ENCODE measurements around the gene ACTG1. TPM values are rescaled to one million over a fixed set of nuclear protein-coding genes. Genes with fewer than 3 reads are reported as not detected.

Gene ACTG1
- total and polyA plus RNA-seq, 9 of the 15 experiments (the other 6 are each of a cell fraction or from before 2014, with no cell fraction given): 224 to 1,775 (median 568) TPM

- TF ChIP-seq E2F6 (IDR thresholded peaks at IDR 0.05; ENCODE audit: borderline replicate concordance in 1 of 2, extremely low read depth in 1 of 2, insufficient read depth in 1 of 2, insufficient read length in 1 of 2, low read depth in 1 of 2, low read length in 1 of 2, poor library complexity in 1 of 2, severe bottlenecking in 1 of 2) (peak in 1 of 2 experiments; percentile 50), ZNF431 (CRISPR knock-in tag; IDR thresholded peaks at IDR 0.05) (no peak), SMC3 (conservative IDR thresholded peaks at IDR 0.05; ENCODE audit: insufficient read depth, low read depth, low read length) (no peak), SP2 (IDR thresholded peaks at IDR 0.05; ENCODE audit: extremely low read depth, low read depth, low read length, poor library complexity, severe bottlenecking) (no peak), ZNF41 (CRISPR knock-in tag; conservative IDR thresholded peaks at IDR 0.05) (no peak), POLR2G (IDR thresholded peaks at IDR 0.05; ENCODE audit: low read depth, low read length) (peak; percentile 88), RBM15 (IDR thresholded peaks at IDR 0.05; ENCODE audit: insufficient read depth, low read length) (no peak), ERF (CRISPR knock-in tag; IDR thresholded peaks at IDR 0.05) (no peak), ZNF143 (CRISPR knock-in tag; IDR thresholded peaks at IDR 0.05) (no peak), TAF1 (IDR thresholded peaks at IDR 0.05; ENCODE audit: control insufficient read depth, extremely low read depth, insufficient read depth, low read length, severe bottlenecking) (peak; percentile 92), RFX5 (IDR thresholded peaks at IDR 0.05; ENCODE audit: low read depth, low read length) (no peak), ZNF696 (CRISPR knock-in tag; conservative IDR thresholded peaks at IDR 0.05) (no peak), ASH1L (IDR thresholded peaks at IDR 0.05; ENCODE audit: borderline replicate concordance, low read depth, partially characterized antibody) (no peak), EGR1 (conservative IDR thresholded peaks at IDR 0.05) (peak; percentile 20; the same call in 1 of the 2 replicates), HDAC6 (IDR thresholded peaks at IDR 0.05; ENCODE audit: low read depth, low read length) (no peak), NCOA4 (IDR thresholded peaks at IDR 0.05; ENCODE audit: partially characterized antibody) (no peak)
- TF ChIP-seq, protein P1, sequence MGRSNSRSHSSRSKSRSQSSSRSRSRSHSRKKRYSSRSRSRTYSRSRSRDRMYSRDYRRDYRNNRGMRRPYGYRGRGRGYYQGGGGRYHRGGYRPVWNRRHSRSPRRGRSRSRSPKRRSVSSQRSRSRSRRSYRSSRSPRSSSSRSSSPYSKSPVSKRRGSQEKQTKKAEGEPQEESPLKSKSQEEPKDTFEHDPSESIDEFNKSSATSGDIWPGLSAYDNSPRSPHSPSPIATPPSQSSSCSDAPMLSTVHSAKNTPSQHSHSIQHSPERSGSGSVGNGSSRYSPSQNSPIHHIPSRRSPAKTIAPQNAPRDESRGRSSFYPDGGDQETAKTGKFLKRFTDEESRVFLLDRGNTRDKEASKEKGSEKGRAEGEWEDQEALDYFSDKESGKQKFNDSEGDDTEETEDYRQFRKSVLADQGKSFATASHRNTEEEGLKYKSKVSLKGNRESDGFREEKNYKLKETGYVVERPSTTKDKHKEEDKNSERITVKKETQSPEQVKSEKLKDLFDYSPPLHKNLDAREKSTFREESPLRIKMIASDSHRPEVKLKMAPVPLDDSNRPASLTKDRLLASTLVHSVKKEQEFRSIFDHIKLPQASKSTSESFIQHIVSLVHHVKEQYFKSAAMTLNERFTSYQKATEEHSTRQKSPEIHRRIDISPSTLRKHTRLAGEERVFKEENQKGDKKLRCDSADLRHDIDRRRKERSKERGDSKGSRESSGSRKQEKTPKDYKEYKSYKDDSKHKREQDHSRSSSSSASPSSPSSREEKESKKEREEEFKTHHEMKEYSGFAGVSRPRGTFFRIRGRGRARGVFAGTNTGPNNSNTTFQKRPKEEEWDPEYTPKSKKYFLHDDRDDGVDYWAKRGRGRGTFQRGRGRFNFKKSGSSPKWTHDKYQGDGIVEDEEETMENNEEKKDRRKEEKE (IDR thresholded peaks at IDR 0.05; ENCODE audit: borderline replicate concordance in 1 of 2, control insufficient read depth in 1 of 2, low read depth in 2 of 2, low read length in 1 of 2): no peak
- TF ChIP-seq, protein P2, sequence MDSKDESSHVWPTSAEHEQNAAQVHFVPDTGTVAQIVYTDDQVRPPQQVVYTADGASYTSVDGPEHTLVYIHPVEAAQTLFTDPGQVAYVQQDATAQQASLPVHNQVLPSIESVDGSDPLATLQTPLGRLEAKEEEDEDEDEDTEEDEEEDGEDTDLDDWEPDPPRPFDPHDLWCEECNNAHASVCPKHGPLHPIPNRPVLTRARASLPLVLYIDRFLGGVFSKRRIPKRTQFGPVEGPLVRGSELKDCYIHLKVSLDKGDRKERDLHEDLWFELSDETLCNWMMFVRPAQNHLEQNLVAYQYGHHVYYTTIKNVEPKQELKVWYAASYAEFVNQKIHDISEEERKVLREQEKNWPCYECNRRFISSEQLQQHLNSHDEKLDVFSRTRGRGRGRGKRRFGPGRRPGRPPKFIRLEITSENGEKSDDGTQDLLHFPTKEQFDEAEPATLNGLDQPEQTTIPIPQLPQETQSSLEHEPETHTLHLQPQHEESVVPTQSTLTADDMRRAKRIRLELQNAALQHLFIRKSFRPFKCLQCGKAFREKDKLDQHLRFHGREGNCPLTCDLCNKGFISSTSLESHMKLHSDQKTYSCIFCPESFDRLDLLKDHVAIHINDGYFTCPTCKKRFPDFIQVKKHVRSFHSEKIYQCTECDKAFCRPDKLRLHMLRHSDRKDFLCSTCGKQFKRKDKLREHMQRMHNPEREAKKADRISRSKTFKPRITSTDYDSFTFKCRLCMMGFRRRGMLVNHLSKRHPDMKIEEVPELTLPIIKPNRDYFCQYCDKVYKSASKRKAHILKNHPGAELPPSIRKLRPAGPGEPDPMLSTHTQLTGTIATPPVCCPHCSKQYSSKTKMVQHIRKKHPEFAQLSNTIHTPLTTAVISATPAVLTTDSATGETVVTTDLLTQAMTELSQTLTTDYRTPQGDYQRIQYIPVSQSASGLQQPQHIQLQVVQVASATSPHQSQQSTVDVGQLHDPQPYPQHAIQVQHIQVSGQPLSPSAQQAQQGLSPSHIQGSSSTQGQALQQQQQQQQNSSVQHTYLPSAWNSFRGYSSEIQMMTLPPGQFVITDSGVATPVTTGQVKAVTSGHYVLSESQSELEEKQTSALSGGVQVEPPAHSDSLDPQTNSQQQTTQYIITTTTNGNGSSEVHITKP (IDR thresholded peaks at IDR 0.05; ENCODE audit: partially characterized antibody): no peak
Measured at GRCh38 chr17:81512562-81513371, at the start of gene ACTG1 (continued).

All from K562 (cell line).